ENCODE measurements around the gene RNF186.
"Not testable (repeated sequence)": the region's sequence is repeated elsewhere in the genome, so short reads cannot be mapped to it uniquely, and the experiment has no call there.

The RNF186 gene

DNA sequence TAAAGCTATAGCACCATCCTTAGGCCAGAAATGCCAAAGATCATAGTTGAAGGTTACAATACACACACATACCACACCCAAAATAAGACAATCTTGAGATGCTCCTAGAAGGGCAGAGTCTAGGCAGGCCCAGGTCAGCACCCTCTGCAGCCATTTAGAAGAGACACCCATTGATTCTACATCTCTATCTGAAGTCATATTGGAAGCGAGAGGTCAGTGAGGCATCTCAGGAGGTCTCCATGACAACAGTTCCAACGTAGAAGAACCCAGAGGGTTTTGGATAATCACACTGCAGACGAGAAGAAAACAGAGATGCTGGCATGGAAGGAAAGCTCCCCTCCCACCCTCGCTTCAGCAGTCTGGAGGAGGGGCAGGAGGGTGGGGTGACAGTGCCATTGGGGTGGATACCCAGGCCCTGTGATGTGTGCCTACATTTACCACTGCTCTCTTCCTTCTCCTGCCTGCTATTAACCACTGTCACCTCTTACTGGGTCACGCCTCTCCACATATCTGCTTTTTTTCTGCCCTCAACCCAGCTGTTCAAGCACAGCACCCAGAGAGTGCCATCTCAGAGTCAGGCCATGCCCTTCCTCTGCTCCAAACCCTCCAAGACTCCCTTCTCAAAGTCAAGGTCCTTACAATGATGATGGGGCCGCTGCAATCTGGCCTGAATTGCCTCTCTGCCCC is 21.6 kb downstream of the RNF186 start:
- no peak for DNase-seq (ENCODE audit: low spot score)

DNA sequence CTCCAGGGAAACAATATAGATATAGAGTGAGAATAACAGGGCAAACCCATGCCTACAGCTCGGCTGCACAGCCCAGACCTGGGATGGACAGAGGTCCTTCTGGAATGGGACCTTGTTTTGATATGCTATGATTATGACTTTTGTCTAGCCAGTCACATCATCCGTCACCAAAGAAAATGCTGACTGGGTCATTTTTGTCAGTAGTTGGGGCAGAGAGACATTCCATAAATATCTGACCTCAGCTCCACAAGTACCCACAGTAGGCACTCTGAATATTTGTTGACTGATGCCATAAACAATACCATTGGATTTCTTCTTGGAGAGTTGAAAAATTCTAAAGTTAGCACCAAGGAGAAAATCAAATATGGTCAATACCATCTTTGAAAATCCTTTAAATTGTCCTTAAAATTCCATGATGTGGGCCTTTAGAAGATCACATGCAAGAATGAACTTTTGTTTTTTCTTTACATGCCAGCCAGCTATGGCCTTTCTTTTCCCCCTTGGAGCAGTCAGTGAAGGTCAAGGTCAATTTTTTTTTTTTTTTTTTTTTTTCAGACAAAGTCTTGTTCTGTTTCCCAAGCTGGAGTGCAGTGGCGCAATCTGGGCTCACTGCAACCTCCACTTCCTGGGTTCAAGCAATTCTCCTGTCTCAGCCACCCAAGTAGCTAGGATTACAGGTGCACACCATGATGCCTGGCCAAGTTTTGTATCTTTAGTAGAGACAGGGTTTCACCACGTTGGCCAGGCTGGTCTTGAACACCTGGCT is 22.7 kb downstream of the RNF186 start:
- no peak for DNase-seq (ENCODE audit: low spot score)

GRCh38 chr1:19790061-19790975 is 24.8 kb downstream of the RNF186 start:
- DNase-seq (ENCODE audit: low spot score), result not testable (repeated sequence)

GRCh38 chr1:19786988-19787423 is 28.1 kb downstream of the RNF186 start:
- DNase-seq (ENCODE audit: low spot score), result no peak

GRCh38 chr1:19785660-19786059 is 29.4 kb downstream of the RNF186 start:
- no peak for DNase-seq (ENCODE audit: low spot score)

DNA sequence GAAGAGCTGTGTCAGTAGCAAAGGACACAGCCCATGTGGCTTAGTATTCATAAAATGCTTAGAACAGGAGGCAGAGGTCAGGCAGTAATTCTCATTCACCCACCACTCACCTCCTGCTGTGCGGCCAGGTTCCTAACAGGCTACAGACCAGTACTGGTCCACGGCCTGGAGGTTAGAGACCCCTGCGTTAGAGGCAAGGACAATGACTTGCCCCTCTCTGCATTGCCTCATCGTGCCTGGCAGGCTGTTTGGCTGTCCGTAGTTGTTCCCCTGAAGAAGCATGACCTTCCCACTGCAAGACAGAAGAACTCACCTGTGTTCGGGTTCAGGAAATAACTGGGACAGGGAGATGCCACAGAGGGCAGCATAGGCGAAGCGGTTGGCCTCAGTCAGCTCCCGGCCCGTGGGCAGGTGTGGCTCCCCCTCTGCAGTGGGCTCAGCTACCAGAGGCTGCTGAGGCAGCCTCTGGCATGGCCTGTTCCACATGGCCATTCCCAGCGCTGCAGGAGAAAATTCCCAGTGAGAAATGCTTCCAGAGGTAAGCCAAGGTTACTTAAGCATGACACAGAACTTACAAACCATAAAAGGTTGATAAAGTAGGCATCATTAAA is 34.7 kb downstream of the RNF186 start:
- DNase-seq (ENCODE audit: low spot score), result no peak

- no peak for DNase-seq (ENCODE audit: low spot score)
These were observed 38.1 kb downstream of the RNF186 start for GRCh38 chr1:19776933-19777332.

GRCh38 chr1:19776287-19776686 is 38.8 kb downstream of the RNF186 start:
- DNase-seq (ENCODE audit: low spot score), result no peak

- DNase-seq (ENCODE audit: low spot score), result no peak
These were observed 39.3 kb downstream of the RNF186 start for GRCh38 chr1:19775831-19776230.

DNA sequence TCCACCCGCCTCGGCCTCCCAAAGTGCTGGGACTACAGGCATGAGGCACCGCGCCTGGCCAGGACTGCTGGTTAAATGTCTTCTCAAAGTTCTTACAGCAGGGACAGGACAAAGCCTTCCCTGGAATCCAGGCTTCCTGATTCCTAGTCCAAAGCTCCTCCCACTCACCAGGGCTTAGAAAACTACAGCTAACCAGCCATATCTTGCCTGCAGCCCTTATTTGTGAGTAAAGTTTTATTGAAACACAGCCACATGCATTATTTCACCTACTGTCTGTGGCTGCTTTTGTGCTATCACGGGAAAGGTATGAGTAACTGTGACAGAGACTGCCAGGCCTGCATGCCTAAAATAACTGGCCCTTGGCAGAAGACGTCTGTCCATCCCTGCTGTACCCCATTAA is 39.8 kb downstream of the RNF186 start:
- DNase-seq (ENCODE audit: low spot score), result no peak

DNA sequence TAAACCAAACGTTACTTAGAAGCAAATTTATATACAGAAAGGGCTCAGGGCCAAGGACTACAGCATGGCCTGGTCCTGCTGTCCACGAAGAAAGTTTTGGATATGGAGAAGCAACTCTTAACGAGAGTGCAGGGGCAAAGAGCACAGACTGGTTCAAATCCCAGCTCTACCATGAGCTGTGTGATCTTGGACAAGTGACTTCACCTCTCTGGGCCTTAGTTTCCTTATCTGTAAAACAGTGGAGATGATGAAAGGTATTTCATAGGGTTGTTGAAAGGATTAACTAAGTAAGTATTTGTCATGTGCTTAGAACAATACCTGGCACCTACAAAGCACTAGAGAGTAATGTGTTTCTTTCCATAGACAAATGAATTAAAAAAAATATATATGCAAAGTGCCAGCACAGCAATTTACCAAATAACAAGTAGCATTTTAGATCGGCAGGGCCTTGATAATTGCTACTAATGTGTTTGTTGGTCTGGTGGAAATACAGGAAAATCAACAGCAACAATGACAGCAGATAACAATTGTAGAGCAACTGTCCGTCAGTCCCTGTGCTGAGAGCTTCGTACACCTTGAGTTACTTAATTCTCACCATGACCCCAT is 40.8 kb downstream of the RNF186 start:
- DNase-seq (ENCODE audit: low spot score), result no peak

DNA sequence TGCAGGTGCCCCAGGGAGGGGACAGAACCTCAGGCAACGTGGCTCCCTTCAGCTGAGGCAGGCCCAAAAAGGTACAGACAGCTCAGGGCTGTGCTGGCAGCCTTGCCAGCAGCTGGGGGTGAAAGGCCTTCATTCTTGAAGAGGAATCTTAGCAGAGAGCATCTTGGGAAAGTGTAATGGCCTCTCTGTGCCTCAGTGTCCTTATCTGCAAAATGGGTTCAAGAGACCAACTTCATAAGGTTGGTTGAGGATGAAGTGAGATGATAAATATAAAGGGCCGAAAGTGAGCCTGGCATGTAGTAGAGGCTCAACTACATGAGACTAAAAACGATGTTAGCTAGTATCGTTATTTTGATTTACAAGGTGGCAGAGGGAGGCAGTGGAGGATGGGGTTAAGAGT is 41.6 kb downstream of the RNF186 start:
- DNase-seq (ENCODE audit: low spot score), result no peak

- no peak for DNase-seq (ENCODE audit: low spot score)
These were observed 43.0 kb downstream of the RNF186 start for GRCh38 chr1:19772053-19772452.

DNA sequence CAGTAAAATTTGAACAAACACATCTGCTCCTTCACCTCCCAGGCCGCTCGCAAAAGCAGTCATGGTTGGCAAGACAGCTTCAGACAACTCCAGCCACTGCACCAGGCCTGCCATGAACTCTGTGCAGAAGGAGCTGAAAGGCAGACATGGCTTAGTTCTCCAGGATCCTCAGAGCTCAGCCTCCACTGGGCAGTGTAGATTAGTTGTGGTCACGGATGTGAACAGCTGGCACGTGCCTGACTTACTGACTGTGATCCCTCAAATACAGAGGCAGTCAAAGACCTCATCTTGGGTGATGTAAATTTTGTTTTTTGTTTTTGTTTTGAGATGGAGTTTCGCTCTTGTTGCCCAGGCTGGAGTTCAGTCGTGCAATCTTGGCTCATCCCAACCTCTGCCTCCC is 43.7 kb downstream of the RNF186 start:
- no peak for DNase-seq (ENCODE audit: low spot score)

DNA sequence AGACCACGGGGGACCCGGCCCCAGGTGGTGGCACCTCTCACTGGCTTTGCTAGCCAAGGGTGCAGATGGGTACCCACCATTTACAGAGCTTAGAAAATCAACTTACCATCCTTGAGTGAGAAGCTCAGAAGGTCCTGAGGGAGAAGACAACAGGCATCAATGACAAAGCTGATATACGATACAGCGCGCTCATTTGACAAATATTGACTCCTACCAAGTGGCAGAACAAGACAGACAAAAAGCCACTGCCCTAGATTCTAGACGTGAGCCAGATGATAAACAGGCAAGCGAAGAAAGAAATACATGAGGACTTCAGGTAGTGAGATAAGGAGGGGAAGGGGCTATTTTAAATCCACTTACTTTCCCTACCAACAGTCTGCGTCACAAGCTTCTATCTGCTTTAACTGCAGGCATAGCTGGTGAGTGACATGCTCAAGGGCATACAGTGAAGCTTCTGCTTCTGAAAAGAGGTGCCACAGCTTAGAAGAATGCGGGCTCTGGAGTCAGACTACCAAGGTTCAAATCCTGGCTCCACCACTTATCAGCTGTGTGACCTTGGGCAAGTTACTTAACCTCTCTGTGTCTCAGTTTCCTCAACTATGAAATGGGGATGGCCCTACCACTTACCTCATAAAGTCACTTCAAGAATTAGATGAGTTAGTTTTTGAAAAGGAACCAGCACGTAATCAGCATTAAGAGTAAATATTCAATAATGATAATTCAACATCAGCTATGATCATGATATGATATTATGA is 44.5 kb downstream of the RNF186 start:
- no peak for DNase-seq (ENCODE audit: low spot score)

GRCh38 chr1:19769211-19769932 is 45.7 kb downstream of the RNF186 start:
- DNase-seq (ENCODE audit: low spot score), result no peak

DNA sequence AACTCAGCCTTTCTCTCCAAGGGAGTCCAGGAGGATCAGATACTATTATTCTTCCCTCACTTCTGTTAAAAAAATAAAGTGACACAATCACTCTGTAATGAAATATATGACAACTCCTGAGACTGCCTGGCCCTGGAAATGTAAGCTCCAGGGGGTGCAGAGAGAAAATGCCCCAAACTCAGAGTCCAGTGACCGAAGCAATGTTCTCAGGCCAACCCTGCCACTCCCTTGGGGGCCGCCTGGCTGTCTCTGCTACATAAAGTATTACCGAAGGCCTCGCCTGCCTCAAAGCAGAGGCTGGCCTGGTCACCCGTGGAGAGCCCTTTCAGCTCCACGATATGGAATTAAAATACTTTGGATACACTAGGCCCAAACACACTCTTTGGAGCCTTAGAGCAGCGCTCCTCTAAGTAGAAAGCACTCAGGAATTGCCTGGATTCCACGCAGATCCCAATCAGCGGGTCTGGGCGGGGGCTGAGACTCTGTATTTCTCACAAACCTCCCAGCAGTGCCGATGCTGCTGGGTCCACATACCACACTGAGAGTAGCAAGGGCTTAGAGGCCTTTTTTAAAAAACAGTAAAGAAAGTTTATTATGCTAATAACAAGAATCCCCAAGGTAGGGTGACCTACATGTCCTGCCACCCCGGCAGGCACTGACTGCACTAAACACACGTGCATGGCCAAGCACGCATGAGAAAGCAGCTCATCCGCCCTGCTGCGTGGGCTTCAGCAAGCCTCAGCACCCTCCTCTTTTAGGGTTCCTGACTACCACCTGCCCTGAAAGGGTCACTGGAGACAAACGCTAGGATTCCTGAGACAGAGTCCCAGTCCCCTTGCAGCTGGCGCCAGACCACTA is 46.5 kb downstream of the RNF186 start:
- DNase-seq (ENCODE audit: low spot score), result no peak

DNA sequence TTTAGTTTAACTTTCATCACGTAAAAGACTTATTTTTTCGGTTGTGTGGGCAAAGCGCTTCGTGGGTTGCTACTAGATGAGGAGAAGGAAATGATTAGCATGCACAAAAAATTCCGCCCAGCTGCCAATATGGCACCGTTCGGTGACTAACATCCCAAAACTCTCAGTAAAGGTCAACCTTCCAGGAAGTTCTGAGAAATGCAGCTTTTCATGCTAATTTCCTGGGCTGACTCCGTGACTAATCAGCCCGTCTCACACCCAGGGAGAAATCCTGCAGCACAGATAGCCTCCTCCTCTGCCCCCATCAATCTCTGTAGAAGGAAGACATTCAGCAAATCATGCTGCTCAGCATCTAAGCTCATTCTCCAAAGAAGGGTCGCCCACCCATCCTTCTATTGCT is 49.5 kb downstream of the RNF186 start:
- DNase-seq (ENCODE audit: low spot score), result peak; percentile 97

DNA sequence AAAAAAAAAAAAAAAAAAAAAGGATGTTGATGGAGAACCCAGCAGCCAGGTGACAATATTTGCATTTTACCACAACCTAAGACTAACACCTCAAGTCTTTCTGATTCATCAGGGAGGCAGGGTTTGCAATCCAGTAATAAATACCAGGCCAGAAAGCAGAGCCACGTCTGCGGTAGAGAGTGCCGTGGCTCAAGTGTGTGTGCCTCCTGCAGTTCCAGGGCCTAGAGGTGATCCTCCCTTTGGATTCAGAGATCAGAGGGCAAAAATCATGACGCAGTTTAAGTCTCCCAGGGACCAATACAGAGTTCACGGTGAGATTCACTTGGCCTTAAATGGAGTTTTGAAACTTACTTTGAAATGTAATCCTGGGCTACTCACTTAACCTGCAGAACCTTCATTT is 50.2 kb downstream of the RNF186 start:
- no peak for DNase-seq (ENCODE audit: low spot score)
